RPMI8226 (cell line): Measurements from ENCODE around the gene NRG2.

Experiments used
- DNase-seq: peaks from one replicate; pipeline ENCODE4 v3.0.0-alpha.2; 2015

Gene NRG2

GRCh38 chr5:139966856-139967255 is 76.2 kb downstream of the NRG2 start:
- no peak for DNase-seq

- no peak for DNase-seq
These were observed 78.0 kb downstream of the NRG2 start for GRCh38 chr5:139964994-139965565.

- no peak for DNase-seq
These were observed 78.7 kb downstream of the NRG2 start for GRCh38 chr5:139964266-139964993.

GRCh38 chr5:139962445-139962844 is 80.7 kb downstream of the NRG2 start:
- DNase-seq: no peak

- DNase-seq: no peak
These were observed 81.5 kb downstream of the NRG2 start for GRCh38 chr5:139961435-139962157.

- DNase-seq: no peak
These were observed 82.2 kb downstream of the NRG2 start for GRCh38 chr5:139960723-139961383.

- no peak for DNase-seq
These were observed 84.5 kb downstream of the NRG2 start for GRCh38 chr5:139958432-139959148.

GRCh38 chr5:139956342-139956741 is 86.8 kb downstream of the NRG2 start:
- DNase-seq: no peak

- DNase-seq: no peak
These were observed 87.4 kb downstream of the NRG2 start for GRCh38 chr5:139955616-139956273.

GRCh38 chr5:139955053-139955605 is 88.0 kb downstream of the NRG2 start:
- no peak for DNase-seq

- DNase-seq: no peak
These were observed 88.6 kb downstream of the NRG2 start for GRCh38 chr5:139954462-139954861.

- no peak for DNase-seq
These were observed 89.1 kb downstream of the NRG2 start for GRCh38 chr5:139954022-139954421.

- no peak for DNase-seq
These were observed 90.5 kb downstream of the NRG2 start for GRCh38 chr5:139952574-139952973.

- DNase-seq: no peak
These were observed 91.1 kb downstream of the NRG2 start for GRCh38 chr5:139951983-139952382.

GRCh38 chr5:139951296-139951924 is 91.7 kb downstream of the NRG2 start:
- no peak for DNase-seq

GRCh38 chr5:139950436-139950835 is 92.7 kb downstream of the NRG2 start:
- DNase-seq: no peak

GRCh38 chr5:139949710-139950109 is 93.4 kb downstream of the NRG2 start:
- no peak for DNase-seq

- DNase-seq: no peak
These were observed 95.4 kb downstream of the NRG2 start for GRCh38 chr5:139947727-139948126.

GRCh38 chr5:139946440-139946839 is 96.7 kb downstream of the NRG2 start:
- no peak for DNase-seq

- DNase-seq: no peak
These were observed 97.1 kb downstream of the NRG2 start for GRCh38 chr5:139946006-139946405.

- DNase-seq: no peak
These were observed 100.9 kb downstream of the NRG2 start for GRCh38 chr5:139942243-139942642.

GRCh38 chr5:139930406-139930805 is 112.7 kb downstream of the NRG2 start:
- no peak for DNase-seq
